Activated CD4-positive, alpha-beta memory T cell treated with anti-CD3 and anti-CD28 coated beads, Interleukin-2, amount 10 ng/mL, durations not matched to agents 7 days and 5 days (primary cell): ENCODE results near the gene CMTM4. TPM values are rescaled to one million over a fixed set of nuclear protein-coding genes. Genes with fewer than 3 reads are reported as not detected.
"Not testable (repeated sequence)": the region's sequence is repeated elsewhere in the genome, so short reads cannot be mapped to it uniquely, and the experiment has no call there.

Experiments
- CTCF ChIA-PET: fragments of 350-600 bp; sonication (Branson Sonifier 250); formaldehyde crosslinking; loops from one replicate; lab custom pipeline; 2021; ENCODE audit warnings: antibody characterized with exemption, inconsistent platforms; lab: Charles Lee
- POLR2A ChIA-PET: fragments of 350-600 bp; sonication (Branson Sonifier 250); formaldehyde crosslinking; loops from one replicate; lab custom pipeline; 2021; ENCODE audit warnings: antibody characterized with exemption; lab: Charles Lee
- DNase-seq: peaks from one replicate; pipeline ENCODE4 v3.0.0-alpha.2; 2020
- H3K27ac Mint-ChIP-seq: one replicate; pipeline ENCODE4 v1.8.0; 2021; ENCODE audit warnings: mild to moderate bottlenecking, mixed read lengths
- H3K27me3 Mint-ChIP-seq: one replicate; pipeline ENCODE4 v1.8.0; 2021; ENCODE audit warnings: mixed read lengths
- H3K36me3 Mint-ChIP-seq: one replicate; pipeline ENCODE4 v1.8.0; 2021; ENCODE audit warnings: low read depth, mixed read lengths
- H3K4me1 Mint-ChIP-seq: one replicate; pipeline ENCODE4 v1.8.0; 2021; ENCODE audit warnings: mixed read lengths
- H3K4me3 Mint-ChIP-seq: one replicate; pipeline ENCODE4 v1.8.0; 2021; ENCODE audit warnings: mild to moderate bottlenecking, mixed read lengths
- H3K9me3 Mint-ChIP-seq: one replicate; pipeline ENCODE4 v1.8.0; 2021; ENCODE audit warnings: mixed read lengths
- total RNA-seq, 2 experiments: library from RNA; stranded (reverse); gene quantifications; one replicate each; pipeline ENCODE4 v1.2.3, GENCODE V29; 2021

The CMTM4 gene
- total RNA-seq, 2 experiments from 2014 or later = 0.53 to 0.58 TPM

DNA sequence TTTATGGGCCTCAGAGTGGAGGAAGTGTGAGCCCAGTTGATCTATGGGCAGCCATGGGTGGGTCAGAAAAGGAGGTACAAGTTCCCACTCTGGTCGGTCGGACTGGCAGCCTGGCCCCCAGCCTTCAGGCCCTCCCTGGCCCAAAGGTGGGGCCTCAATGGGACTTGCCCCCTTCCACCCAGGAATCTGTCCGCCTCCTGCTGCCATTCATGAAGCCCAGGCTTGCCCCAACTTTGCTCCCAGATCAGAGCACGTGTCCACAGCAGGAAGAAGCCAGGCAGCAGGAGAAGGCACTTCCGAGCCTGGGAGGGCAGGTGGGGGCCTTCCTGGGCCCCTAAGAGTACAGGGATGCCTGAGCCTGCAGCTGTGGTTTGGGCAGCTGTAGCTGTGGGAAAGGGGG is 95.1 kb downstream of the CMTM4 start:
- H3K4me3 Mint-ChIP-seq = no peak overlapping the region
- no peak for DNase-seq
- H3K9me3 Mint-ChIP-seq = peaks cover 15% of the 10 kb centered on the region
- POLR2A ChIA-PET = interaction anchor here (1.5 to 6.4 kb wide), 2 partner anchors 11 to 49 kb away, joined by 3 to 40 read pairs; partner anchors contain the start of gene CKLF
- H3K27ac Mint-ChIP-seq = no peak overlapping the region
- H3K27me3 Mint-ChIP-seq = no peaks in the 10 kb centered on the region
- peaks cover 25% of the 10 kb centered on the region for H3K36me3 Mint-ChIP-seq
- peaks cover 59% of the 10 kb centered on the region for H3K4me1 Mint-ChIP-seq
- CTCF ChIA-PET = interaction anchor here (1.2 kb wide), 1 partner anchor 79 kb away, joined by 3 read pairs; no protein-coding TSS in a partner anchor

DNA sequence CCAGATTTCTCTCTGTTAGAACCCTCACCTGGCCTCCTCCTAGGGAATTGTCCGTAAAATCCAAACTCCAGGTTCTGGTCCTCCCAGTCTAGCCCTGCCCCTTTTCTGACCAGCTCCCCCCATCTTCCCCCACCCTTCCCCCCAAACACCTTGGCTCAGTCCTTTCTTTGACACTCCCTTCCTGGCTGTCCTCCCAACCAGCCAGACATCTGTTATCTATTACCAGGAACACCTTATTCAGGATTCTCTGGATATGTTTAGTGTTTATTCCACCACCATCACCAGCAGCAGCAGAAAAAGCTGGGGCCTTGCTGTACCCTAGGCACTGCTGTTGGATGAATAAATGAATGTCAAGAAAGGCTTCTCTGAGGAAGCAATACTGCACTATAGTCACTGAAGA is 96.1 kb downstream of the CMTM4 start:
- H3K4me1 Mint-ChIP-seq = peaks cover 56% of the 10 kb centered on the region
- H3K27me3 Mint-ChIP-seq = no peaks in the 10 kb centered on the region
- no peak overlapping the region for H3K27ac Mint-ChIP-seq
- POLR2A ChIA-PET = interaction anchor here (6.4 kb wide), 1 partner anchor 48 kb away, joined by 40 read pairs; the partner anchor contains the start of gene CKLF
- H3K4me3 Mint-ChIP-seq = no peak overlapping the region
- DNase-seq = no peak
- H3K36me3 Mint-ChIP-seq = peaks cover 22% of the 10 kb centered on the region
- CTCF ChIA-PET = no interaction called here
- peaks cover 15% of the 10 kb centered on the region for H3K9me3 Mint-ChIP-seq

- H3K27ac Mint-ChIP-seq = peak overlapping the region; percentile 18
- no peaks in the 10 kb centered on the region for H3K27me3 Mint-ChIP-seq
- H3K9me3 Mint-ChIP-seq = peaks cover 15% of the 10 kb centered on the region
- no peak overlapping the region for H3K4me3 Mint-ChIP-seq
- CTCF ChIA-PET = interaction anchor here (3.2 to 4.3 kb wide), 2 partner anchors 9 to 10 kb away, joined by 14 to 33 read pairs; no protein-coding TSS in a partner anchor
- DNase-seq = no peak
- POLR2A ChIA-PET = interaction anchor here (4.8 to 6.4 kb wide), 2 partner anchors 47 to 77 kb away, joined by 39 to 40 read pairs; partner anchors contain the start of gene CKLF
- peaks cover 61% of the 10 kb centered on the region for H3K4me1 Mint-ChIP-seq
- peaks cover 22% of the 10 kb centered on the region for H3K36me3 Mint-ChIP-seq
Measured at GRCh38 chr16:66599726-66600125, 96.8 kb downstream of the CMTM4 start.

DNA sequence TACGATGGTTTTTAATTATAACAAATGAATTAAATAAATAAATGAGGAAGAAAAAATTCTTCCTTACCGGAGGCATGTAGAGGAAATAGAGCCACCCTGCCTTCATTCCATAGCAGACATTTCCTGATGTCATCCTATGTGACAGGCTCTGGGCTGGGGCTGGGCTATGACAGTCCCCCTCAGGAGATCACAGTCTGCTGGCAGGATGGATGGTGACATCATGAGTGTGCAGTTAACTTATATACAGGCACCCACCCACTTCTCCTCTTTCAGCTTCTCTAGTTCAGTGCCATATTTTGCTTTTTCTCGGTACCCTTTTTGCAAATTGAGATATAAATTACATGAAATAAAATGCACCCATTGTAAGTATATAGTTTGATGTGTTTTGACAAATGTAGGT is 98.4 kb downstream of the CMTM4 start:
- CTCF ChIA-PET = interaction anchor here (1.0 to 4.3 kb wide), 11 partner anchors 9 to 275 kb away, joined by 3 to 33 read pairs (median 4); partner anchors contain the start of gene CKLF
- Mint-ChIP-seq H3K4me1 (peaks cover 54% of the 10 kb centered on the region), H3K9me3 (peaks cover 18% of the 10 kb centered on the region), H3K27ac (peak overlapping the region; percentile 99), H3K27me3 (no peaks in the 10 kb centered on the region), H3K36me3 (peaks cover 18% of the 10 kb centered on the region), H3K4me3 (no peak overlapping the region)
- no peak for DNase-seq
- POLR2A ChIA-PET = interaction anchor here (0.7 to 6.4 kb wide), 8 partner anchors 8 to 189 kb away, joined by 3 to 40 read pairs (median 5); partner anchors contain the start of gene CKLF

- H3K27me3 Mint-ChIP-seq = no peaks in the 10 kb centered on the region
- peaks cover 18% of the 10 kb centered on the region for H3K9me3 Mint-ChIP-seq
- peak overlapping the region; percentile 99 for H3K27ac Mint-ChIP-seq
- ChIA-PET CTCF (interaction anchor here (1.0 to 4.3 kb wide), 11 partner anchors 8 to 276 kb away, joined by 3 to 33 read pairs (median 4); partner anchors contain the start of gene CKLF), POLR2A (interaction anchor here (0.7 to 6.4 kb wide), 14 partner anchors 8 to 188 kb away, joined by 3 to 40 read pairs (median 4); partner anchors contain the start of gene CKLF)
- H3K4me1 Mint-ChIP-seq = peaks cover 50% of the 10 kb centered on the region
- DNase-seq = peak; percentile 38
- peaks cover 18% of the 10 kb centered on the region for H3K36me3 Mint-ChIP-seq
- H3K4me3 Mint-ChIP-seq = peak overlapping the region; percentile 57
Measured at GRCh38 chr16:66596986-66597848, 99.3 kb downstream of the CMTM4 start.

GRCh38 chr16:66596559-66596958 is 100.0 kb downstream of the CMTM4 start:
- not testable (repeated sequence) for H3K4me3 Mint-ChIP-seq, DNase-seq, H3K27me3 Mint-ChIP-seq
- Mint-ChIP-seq H3K36me3 (peaks cover 18% of the 10 kb centered on the region), H3K4me1 (peaks cover 52% of the 10 kb centered on the region), H3K27ac (peak overlapping the region; percentile 99), H3K9me3 (peaks cover 14% of the 10 kb centered on the region)
- ChIA-PET POLR2A (interaction anchor here (0.8 to 6.4 kb wide), 12 partner anchors 7 to 188 kb away, joined by 3 to 40 read pairs (median 4); partner anchors contain the start of gene CKLF), CTCF (interaction anchor here (1.0 to 4.3 kb wide), 8 partner anchors 7 to 190 kb away, joined by 3 to 33 read pairs (median 8); partner anchors contain the start of gene CKLF)

DNA sequence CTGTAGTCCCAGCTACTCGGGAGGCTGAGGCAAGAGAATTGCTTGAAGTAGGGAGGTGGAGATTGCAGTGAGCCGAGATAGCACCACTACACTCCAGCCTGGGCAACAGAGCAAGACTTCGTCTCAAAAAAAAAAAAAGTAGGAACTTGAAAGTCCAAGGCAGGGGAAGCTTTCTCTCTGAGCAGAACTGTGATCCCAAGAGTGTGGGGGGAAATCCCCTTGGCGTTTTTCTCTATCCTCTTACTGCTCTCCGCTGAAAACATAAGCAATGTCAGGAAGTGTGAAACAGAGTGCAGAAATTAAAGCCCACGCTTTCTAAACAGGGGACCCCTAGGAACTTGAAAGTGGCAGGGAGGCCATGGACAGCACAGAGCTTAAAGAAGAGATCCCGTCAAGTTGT is 101.8 kb downstream of the CMTM4 start:
- CTCF ChIA-PET = interaction anchor here (0.5 to 1.6 kb wide), 6 partner anchors 9 to 188 kb away, joined by 3 to 5 read pairs (median 3); no protein-coding TSS in a partner anchor
- H3K4me1 Mint-ChIP-seq = peaks cover 56% of the 10 kb centered on the region

DNA sequence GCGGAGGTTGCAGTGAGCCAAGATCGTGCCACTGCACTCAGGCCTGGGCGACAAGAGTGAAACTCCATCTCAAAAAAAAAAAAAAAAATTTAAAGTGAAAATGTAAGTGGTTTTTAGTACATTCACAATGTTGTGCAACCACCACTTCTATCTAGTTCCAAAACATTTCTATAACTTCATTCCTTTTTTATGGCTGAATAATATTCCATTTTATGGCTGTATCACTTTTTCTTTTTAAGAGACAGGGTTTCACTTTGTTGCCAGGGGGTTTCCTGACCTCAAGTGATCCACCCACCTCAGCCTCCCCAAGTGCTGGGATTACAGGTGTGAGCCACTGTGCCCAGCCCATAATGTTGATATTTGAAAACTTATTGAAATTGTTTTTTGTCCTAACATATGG is 103.7 kb downstream of the CMTM4 start:
- no peak for DNase-seq
- POLR2A ChIA-PET = no interaction called here
- Mint-ChIP-seq H3K4me1 (peaks cover 48% of the 10 kb centered on the region), H3K9me3 (peaks cover 3% of the 10 kb centered on the region), H3K27ac (no peak overlapping the region), H3K36me3 (no peaks in the 10 kb centered on the region), H3K27me3 (peaks cover 2% of the 10 kb centered on the region), H3K4me3 (no peak overlapping the region)
- CTCF ChIA-PET = interaction anchor here (1.2 to 1.4 kb wide), 2 partner anchors 16 to 109 kb away, joined by 3 to 6 read pairs; no protein-coding TSS in a partner anchor

More for the DNA sequence above, 101.8 kb downstream of the CMTM4 start:
- DNase-seq = no peak
- Mint-ChIP-seq H3K27ac (peak overlapping the region; percentile 47), H3K36me3 (peaks cover 6% of the 10 kb centered on the region), H3K4me3 (no peak overlapping the region), H3K9me3 (peaks cover 5% of the 10 kb centered on the region), H3K27me3 (peaks cover 2% of the 10 kb centered on the region)
- POLR2A ChIA-PET = interaction anchor here (1.8 to 1.9 kb wide), 2 partner anchors 9 to 42 kb away, joined by 5 to 8 read pairs; partner anchors contain the start of gene CKLF

GRCh38 chr16:66592241-66592640 is 104.3 kb downstream of the CMTM4 start:
- H3K4me1 Mint-ChIP-seq = peaks cover 45% of the 10 kb centered on the region
- no peaks in the 10 kb centered on the region for H3K36me3 Mint-ChIP-seq
- H3K27me3 Mint-ChIP-seq = peaks cover 2% of the 10 kb centered on the region
- ChIA-PET POLR2A (no interaction called here), CTCF (interaction anchor here (0.9 to 1.2 kb wide), 2 partner anchors 16 to 27 kb away, joined by 3 to 6 read pairs; no protein-coding TSS in a partner anchor)
- H3K27ac Mint-ChIP-seq = no peak overlapping the region
- DNase-seq = no peak
- H3K4me3 Mint-ChIP-seq = no peak overlapping the region
- peaks cover 3% of the 10 kb centered on the region for H3K9me3 Mint-ChIP-seq

- no peak for DNase-seq
- Mint-ChIP-seq H3K9me3 (peaks cover 3% of the 10 kb centered on the region), H3K27me3 (peaks cover 2% of the 10 kb centered on the region), H3K4me3 (no peak overlapping the region), H3K27ac (no peak overlapping the region), H3K4me1 (peaks cover 34% of the 10 kb centered on the region), H3K36me3 (no peaks in the 10 kb centered on the region)
- POLR2A ChIA-PET = interaction anchor here (0.8 to 2.7 kb wide), 7 partner anchors 10 to 183 kb away, joined by 3 to 36 read pairs (median 14); partner anchors contain the start of genes CKLF and CMTM3
- CTCF ChIA-PET = interaction anchor here (1.1 to 2.8 kb wide), 10 partner anchors 11 to 184 kb away, joined by 4 to 49 read pairs (median 18); partner anchors contain the start of genes CMTM2 and CMTM3
Measured at GRCh38 chr16:66591018-66591417, 105.5 kb downstream of the CMTM4 start.

DNA sequence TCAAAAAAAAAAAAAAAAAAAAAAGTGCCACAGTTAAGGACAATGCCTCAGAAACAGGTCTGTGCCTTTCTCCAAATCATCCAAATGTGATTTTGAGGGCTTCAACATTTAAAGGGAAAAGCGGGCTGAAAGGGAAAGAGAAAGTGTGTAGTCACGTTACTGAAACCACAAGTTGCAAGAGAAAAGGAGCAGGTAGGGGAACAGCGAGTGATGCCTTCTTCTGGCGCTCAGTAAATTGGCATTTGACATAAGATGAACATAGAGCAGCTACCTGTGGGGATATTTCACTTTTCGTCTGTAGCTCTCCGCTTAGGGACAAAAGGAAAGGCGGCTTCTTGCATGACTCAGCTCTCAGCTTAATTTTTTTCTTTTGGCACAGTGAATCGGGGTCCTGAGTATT is 106.2 kb downstream of the CMTM4 start:
- ChIA-PET POLR2A (interaction anchor here (0.8 to 2.7 kb wide), 8 partner anchors 8 to 182 kb away, joined by 3 to 36 read pairs (median 10); partner anchors contain the start of genes CKLF and CMTM3), CTCF (interaction anchor here (0.6 to 2.8 kb wide), 18 partner anchors 8 to 183 kb away, joined by 3 to 49 read pairs (median 12); partner anchors contain the start of genes CKLF, CMTM2, CMTM3 and TK2)
- DNase-seq = peak; percentile 31
- H3K4me1 Mint-ChIP-seq = peaks cover 33% of the 10 kb centered on the region
- peaks cover 3% of the 10 kb centered on the region for H3K9me3 Mint-ChIP-seq
- H3K27me3 Mint-ChIP-seq = peaks cover 2% of the 10 kb centered on the region
- peak overlapping the region; percentile 34 for H3K27ac Mint-ChIP-seq
- H3K36me3 Mint-ChIP-seq = no peaks in the 10 kb centered on the region
- peak overlapping the region; percentile 67 for H3K4me3 Mint-ChIP-seq
